GM18951 (cell line): Measurements from ENCODE around the gene COX6B2.

Experiments
- POLR2A ChIP-seq: IDR thresholded peaks from 4 replicates; pipeline ENCODE4 v1.6.1; 2011; ENCODE audit warnings: mild to moderate bottlenecking; ENCODE audit not compliant: insufficient read length, insufficient read depth; ENCODE audit errors: extremely low read depth
- in situ Hi-C: fragments of 300-500 bp; cut with MboI; formaldehyde crosslinking; loops from one replicate; pipeline ENCODE4 v1.12.0; 2022; ENCODE audit warnings: low sequenced_read_pairs, mixed read lengths, inconsistent platforms; ENCODE audit not compliant: unreplicated experiment

The COX6B2 gene

DNA sequence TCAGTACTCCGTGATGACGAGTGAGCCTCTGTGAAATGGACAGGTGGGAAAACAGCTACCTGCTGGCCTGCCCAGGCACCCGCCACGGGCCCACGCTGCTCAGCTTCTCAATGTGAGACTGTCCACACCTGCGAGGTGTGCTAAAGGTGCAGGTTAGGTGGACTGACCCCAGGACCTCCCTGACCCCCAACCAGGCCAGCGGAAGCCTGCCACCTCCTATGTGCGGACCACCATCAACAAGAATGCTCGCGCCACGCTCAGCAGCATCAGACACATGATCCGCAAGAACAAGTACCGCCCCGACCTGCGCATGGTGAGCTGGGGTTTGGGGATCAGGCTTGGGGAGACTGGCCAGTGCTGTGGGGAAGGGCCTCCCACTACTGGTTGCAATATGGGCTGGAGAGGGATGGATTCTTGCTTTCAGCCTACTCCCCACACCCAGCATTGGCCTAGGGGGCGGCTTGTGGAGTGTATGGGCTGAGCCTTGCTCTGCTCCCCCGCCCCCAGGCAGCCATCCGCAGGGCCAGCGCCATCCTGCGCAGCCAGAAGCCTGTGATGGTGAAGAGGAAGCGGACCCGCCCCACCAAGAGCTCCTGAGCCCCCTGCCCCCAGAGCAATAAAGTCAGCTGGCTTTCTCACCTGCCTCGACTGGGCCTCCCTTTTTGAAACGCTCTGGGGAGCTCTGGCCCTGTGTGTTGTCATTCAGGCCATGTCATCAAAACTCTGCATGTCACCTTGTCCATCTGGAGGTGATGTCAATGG is 33.4 kb upstream of the COX6B2 start:
- in situ Hi-C loops: no loop called here

GRCh38 chr19:55386493-55386971 is 32.0 kb upstream of the COX6B2 start:
- TF ChIP-seq POLR2A: no peak
- in situ Hi-C loops: no loop called here

More for the DNA sequence above, 33.4 kb upstream of the COX6B2 start:
- TF ChIP-seq POLR2A: peak; percentile 31

DNA sequence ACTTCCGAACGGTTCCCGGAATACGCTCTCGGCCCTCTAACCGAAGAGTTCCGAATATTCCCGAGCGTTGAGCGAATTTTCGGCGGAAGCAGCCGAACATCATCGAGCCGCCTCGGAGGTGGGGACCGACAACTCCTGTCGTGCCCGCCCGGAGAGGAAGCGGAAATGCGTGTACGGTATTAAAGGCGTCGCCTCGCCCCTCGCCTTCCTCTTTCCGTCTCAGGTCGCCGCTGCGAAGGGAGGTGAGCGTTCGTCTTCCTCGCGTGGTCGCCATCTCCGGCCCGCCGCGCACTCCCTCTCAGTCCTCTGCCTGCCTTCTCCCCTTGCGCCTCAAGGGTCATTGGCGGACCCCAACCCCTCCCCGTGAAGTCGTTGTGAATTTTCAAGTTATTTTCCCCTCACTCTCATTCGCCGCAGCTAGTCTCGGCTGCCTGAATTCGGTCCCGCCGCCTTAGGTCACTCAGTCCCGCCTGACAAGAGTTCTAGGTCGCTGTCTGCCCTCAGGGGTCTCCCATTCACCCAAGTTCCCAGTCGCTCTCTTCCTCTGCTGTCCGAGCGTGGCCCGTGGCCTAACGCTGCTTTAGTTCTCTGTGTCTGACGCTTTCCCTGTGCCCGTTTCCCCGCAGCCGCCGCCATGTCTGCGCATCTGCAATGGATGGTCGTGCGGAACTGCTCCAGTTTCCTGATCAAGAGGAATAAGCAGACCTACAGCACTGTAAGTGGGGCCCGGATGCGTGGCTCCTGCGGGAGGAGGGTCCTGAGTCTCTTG is 31.4 kb upstream of the COX6B2 start, which contains the start of gene RPL28:
RPL28 (plus strand) TSS at position 209 of the 769 bp plus-strand sequence; CDS start at position 635, 426 bp downstream.
- in situ Hi-C loops: no loop called here
- peak; percentile 100 for TF ChIP-seq POLR2A

- in situ Hi-C loops: no loop called here
- no peak for TF ChIP-seq POLR2A
Observed at GRCh38 chr19:55384920-55385723, 30.6 kb upstream of the COX6B2 start.

DNA sequence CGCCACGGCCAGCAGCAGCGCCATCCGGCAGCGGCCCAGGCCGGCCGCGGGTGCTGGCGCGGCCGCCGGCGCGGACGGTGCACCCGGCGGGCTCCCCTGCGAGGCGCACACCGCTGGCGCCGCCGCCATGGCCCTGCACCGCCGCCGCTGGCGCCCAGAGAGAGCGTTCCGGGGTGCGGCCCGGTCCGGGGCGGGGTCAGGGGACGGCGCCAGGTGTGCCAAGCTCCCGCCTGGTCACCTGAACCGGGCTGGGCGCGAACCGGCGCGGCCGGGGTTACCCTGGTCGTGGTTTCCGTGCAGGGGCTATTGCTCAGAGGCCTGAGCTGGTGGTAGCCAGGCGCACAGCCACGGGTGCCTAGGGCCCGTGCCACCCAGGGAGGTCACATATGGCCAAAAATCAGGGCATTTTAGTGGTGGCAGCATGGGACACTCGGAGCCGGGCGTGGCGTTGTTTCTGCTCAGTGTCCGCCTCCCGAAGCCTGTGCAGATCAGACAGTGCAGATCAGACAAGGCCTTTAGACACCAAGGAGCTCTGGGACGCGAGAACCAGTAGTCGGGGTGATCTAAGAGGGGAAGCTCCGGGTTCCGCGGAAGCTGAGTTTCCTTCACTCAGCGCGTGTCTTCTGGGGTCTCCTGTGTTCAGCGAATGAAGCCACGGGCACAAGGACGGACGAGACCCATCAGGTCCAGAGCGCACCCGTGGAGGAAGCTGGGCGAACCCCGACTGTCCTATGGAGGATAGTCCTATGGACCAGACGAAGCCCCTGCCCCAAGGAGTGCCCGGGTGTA is 29.8 kb upstream of the COX6B2 start, which contains the start of gene TMEM238:
TMEM238 (minus strand) TSS at position 162 of the 789 bp plus-strand sequence; CDS start at position 129, 33 bp downstream.
- TF ChIP-seq POLR2A: peak; percentile 49
- in situ Hi-C loops: no loop called here

- in situ Hi-C loops: no loop called here
- no peak for TF ChIP-seq POLR2A
Observed at GRCh38 chr19:55383279-55384130, 29.0 kb upstream of the COX6B2 start.

DNA sequence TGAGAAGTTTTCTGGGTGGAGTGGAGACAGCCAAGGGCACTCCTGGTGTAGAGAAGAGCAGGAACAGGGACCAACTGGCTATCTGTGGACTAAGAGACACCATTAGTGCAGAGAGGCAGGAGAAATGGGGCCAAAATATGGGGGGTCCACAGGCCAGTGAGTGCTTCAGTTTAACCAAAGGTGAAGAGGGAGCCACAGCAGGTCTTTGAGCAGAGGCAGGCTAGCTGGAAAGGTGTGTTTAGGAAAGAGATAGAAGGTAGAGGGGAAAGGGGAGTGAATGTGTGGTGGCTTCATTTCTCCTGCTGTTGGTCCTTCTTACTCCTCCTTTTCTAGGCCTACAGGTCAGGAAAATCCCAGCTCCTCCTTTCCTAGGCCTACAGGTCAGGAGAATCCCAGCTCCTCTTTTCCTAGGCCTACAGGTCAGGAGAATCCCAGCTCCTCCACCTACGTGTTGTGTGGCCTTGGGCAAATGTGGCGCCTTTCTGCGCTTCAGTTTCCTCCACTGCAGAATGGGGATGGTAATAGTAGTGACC is 28.1 kb upstream of the COX6B2 start:
- in situ Hi-C loops: no loop called here
- no peak for TF ChIP-seq POLR2A

DNA sequence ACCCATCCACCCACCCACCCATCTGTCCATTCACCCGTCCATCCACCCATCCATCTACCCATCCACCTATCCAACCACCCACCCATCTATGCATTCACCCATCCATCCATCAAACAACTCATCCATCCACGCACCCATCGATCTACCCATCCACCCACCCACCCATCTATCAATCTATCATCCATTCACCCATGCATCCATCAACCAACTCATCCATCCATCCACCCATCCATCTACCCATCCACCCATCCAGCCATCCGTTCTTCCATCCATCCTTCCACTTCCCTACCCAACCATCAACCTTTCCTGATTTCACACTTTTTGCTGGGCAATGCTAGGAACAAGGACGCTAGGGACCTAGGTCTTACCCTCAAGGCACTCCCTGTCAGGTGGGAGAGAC is 27.5 kb upstream of the COX6B2 start:
- TF ChIP-seq POLR2A: no peak
- in situ Hi-C loops: no loop called here

DNA sequence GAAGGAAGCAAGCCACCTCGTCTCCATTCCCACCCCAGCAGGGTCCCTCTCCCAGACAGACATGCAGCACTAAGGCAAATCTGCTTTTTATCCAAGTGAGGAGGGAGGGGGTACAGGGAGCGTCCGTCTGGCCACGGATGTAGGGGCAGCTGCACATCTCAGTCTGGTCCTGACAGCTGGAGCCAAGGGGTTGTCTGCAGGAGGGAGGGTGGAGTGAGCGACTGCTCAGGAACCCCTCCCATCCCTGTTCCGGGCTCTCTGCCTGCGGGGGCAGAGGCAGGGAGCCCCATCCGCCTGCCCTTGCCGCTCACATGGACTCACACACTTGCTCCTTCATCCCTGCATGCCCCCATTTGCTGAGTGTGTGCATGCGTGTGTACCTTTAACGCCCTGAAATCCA is 24.7 kb upstream of the COX6B2 start:
- in situ Hi-C loops: no loop called here
- TF ChIP-seq POLR2A: no peak

DNA sequence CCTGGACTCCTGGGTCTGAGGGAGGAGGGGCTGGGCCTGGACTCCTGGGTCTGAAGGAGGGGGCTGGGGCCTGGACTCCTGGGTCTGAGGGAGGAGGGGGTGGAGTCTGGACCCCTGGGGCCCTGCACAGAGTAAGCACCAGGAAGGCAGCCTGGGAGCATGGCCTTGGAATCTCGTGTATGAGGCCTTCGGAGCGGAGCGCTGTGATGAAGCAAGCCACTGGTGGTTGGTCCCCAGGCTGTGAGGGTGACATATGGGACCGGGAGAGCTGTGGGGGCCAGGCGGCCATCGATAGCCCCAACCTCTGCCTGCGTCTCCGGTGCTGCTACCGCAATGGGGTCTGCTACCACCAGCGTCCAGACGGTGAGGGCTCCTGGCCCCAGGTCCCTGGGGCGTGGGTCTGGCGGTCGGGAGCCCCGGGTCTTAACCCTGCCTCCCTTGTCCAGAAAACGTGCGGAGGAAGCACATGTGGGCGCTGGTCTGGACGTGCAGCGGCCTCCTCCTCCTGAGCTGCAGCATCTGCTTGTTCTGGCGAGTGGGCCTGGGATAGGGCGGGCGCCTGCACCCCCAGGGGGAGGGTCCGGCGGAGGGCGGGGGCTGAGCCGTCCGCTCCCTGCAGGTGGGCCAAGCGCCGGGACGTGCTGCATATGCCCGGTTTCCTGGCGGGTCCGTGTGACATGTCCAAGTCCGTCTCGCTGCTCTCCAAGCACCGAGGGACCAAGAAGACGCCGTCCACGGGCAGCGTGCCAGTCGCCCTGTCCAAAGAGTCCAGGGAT is 23.0 kb upstream of the COX6B2 start:
- in situ Hi-C loops: no loop called here
- no peak for TF ChIP-seq POLR2A
